ENCODE results near the gene SCGB3A2. TPM values are rescaled to one million over a fixed set of nuclear protein-coding genes. Genes with fewer than 3 reads are reported as not detected.

The SCGB3A2 gene
- total and polyA plus RNA-seq, 4 donors, result 0.43 to 2.0 TPM; not detected in 2

GRCh38 chr5:147849226-147849625, 29.3 kb upstream of the SCGB3A2 start:
- Histone ChIP-seq H3K4me1 (ENCODE audit: control insufficient read depth in 1 of 2, insufficient read depth in 2 of 2, low read length in 2 of 2) (no peaks in the 10 kb centered on the region), H3K4me3 (ENCODE audit: low read length in 2 of 2) (no peak overlapping the region), H3K27me3 (ENCODE audit: control insufficient read depth in 1 of 2, insufficient read depth in 2 of 2, low read length in 1 of 2) (no peaks in the 10 kb centered on the region), H3K36me3 (ENCODE audit: control insufficient read depth in 1 of 2, insufficient read depth in 2 of 2, low read length in 1 of 2) (no peaks in the 10 kb centered on the region), H3K27ac (ENCODE audit: low read depth in 1 of 2, low read length in 2 of 2) (no peak overlapping the region), H3K9me3 (ENCODE audit: control insufficient read depth, low read length) (no peaks in the 10 kb centered on the region)
- 56 to 64% methylated on average over 2 of the region's 2 CpGs for WGBS, 2 donors
- intact Hi-C loops (cut with DNase I), result no loop called here
- ATAC-seq (ENCODE audit: low FRiP score), result no peak
- DNase-seq, result no peak

- intact Hi-C loops (cut with DNase I), result loop anchor here in 1 of 2 donors (10.0 kb wide), 1 partner anchor 263 kb away; no protein-coding TSS in a partner anchor
- no peaks in the 10 kb centered on the region for H3K4me1 ChIP-seq (ENCODE audit: control insufficient read depth in 1 of 2, insufficient read depth in 2 of 2, low read length in 2 of 2)
- no peak overlapping the region for H3K4me3 ChIP-seq (ENCODE audit: low read length in 2 of 2)
- 95 to 98% methylated on average over 3 of the region's 3 CpGs for WGBS, 2 donors
- H3K9me3 ChIP-seq (ENCODE audit: control insufficient read depth, low read length), result no peaks in the 10 kb centered on the region
- DNase-seq (no peak), ATAC-seq (ENCODE audit: low FRiP score) (no peak)
- H3K27me3 ChIP-seq (ENCODE audit: control insufficient read depth in 1 of 2, insufficient read depth in 2 of 2, low read length in 1 of 2), result no peaks in the 10 kb centered on the region
- no peak overlapping the region for H3K27ac ChIP-seq (ENCODE audit: low read depth in 1 of 2, low read length in 2 of 2)
- H3K36me3 ChIP-seq (ENCODE audit: control insufficient read depth in 1 of 2, insufficient read depth in 2 of 2, low read length in 1 of 2), result no peaks in the 10 kb centered on the region
Observed at GRCh38 chr5:147851578-147851977, 26.9 kb upstream of the SCGB3A2 start.

- Histone ChIP-seq H3K27ac (ENCODE audit: low read depth in 1 of 2, low read length in 2 of 2) (no peak overlapping the region), H3K4me1 (ENCODE audit: control insufficient read depth in 1 of 2, insufficient read depth in 2 of 2, low read length in 2 of 2) (no peaks in the 10 kb centered on the region), H3K27me3 (ENCODE audit: control insufficient read depth in 1 of 2, insufficient read depth in 2 of 2, low read length in 1 of 2) (no peaks in the 10 kb centered on the region), H3K4me3 (ENCODE audit: low read length in 2 of 2) (no peak overlapping the region), H3K9me3 (ENCODE audit: control insufficient read depth, low read length) (no peaks in the 10 kb centered on the region), H3K36me3 (ENCODE audit: control insufficient read depth in 1 of 2, insufficient read depth in 2 of 2, low read length in 1 of 2) (no peaks in the 10 kb centered on the region)
- ATAC-seq (ENCODE audit: low FRiP score) (no peak), DNase-seq (no peak)
- WGBS, 2 donors, result 52 to 68% methylated on average over 3 of the region's 3 CpGs
- intact Hi-C loops (cut with DNase I), result loop anchor here in 1 of 2 donors (10.0 kb wide), 1 partner anchor 262 kb away; no protein-coding TSS in a partner anchor
Observed at GRCh38 chr5:147852365-147852764, 26.1 kb upstream of the SCGB3A2 start.

GRCh38 chr5:147853372-147853987, 25.0 kb upstream of the SCGB3A2 start:
- Histone ChIP-seq H3K27me3 (ENCODE audit: control insufficient read depth in 1 of 2, insufficient read depth in 2 of 2, low read length in 1 of 2) (no peaks in the 10 kb centered on the region), H3K9me3 (ENCODE audit: control insufficient read depth, low read length) (no peaks in the 10 kb centered on the region), H3K36me3 (ENCODE audit: control insufficient read depth in 1 of 2, insufficient read depth in 2 of 2, low read length in 1 of 2) (no peaks in the 10 kb centered on the region), H3K4me3 (ENCODE audit: low read length in 2 of 2) (no peak overlapping the region), H3K27ac (ENCODE audit: low read depth in 1 of 2, low read length in 2 of 2) (no peak overlapping the region), H3K4me1 (ENCODE audit: control insufficient read depth in 1 of 2, insufficient read depth in 2 of 2, low read length in 2 of 2) (no peaks in the 10 kb centered on the region)
- DNase-seq (no peak), ATAC-seq (ENCODE audit: low FRiP score) (no peak)
- WGBS, 2 donors, result 80 to 86% methylated on average over 3 of the region's 3 CpGs
- intact Hi-C loops (cut with DNase I), result loop anchor here in 1 of 2 donors (10.0 kb wide), 1 partner anchor 261 kb away; no protein-coding TSS in a partner anchor

GRCh38 chr5:147854331-147854730, 24.2 kb upstream of the SCGB3A2 start:
- no peak for ATAC-seq (ENCODE audit: low FRiP score)
- Histone ChIP-seq H3K27ac (ENCODE audit: low read depth in 1 of 2, low read length in 2 of 2) (no peak overlapping the region), H3K4me3 (ENCODE audit: low read length in 2 of 2) (no peak overlapping the region), H3K9me3 (ENCODE audit: control insufficient read depth, low read length) (no peaks in the 10 kb centered on the region), H3K36me3 (ENCODE audit: control insufficient read depth in 1 of 2, insufficient read depth in 2 of 2, low read length in 1 of 2) (no peaks in the 10 kb centered on the region), H3K27me3 (ENCODE audit: control insufficient read depth in 1 of 2, insufficient read depth in 2 of 2, low read length in 1 of 2) (no peaks in the 10 kb centered on the region), H3K4me1 (ENCODE audit: control insufficient read depth in 1 of 2, insufficient read depth in 2 of 2, low read length in 2 of 2) (no peaks in the 10 kb centered on the region)
- WGBS, 2 donors, result 83 to 89% methylated on average over 3 of the region's 3 CpGs
- intact Hi-C loops (cut with DNase I), result loop anchor here in 1 of 2 donors (10.0 kb wide), 1 partner anchor 260 kb away; no protein-coding TSS in a partner anchor
- DNase-seq, result no peak

GRCh38 chr5:147854894-147855773, 23.4 kb upstream of the SCGB3A2 start:
- Histone ChIP-seq H3K4me3 (ENCODE audit: low read length in 2 of 2) (no peak overlapping the region), H3K9me3 (ENCODE audit: control insufficient read depth, low read length) (no peaks in the 10 kb centered on the region), H3K4me1 (ENCODE audit: control insufficient read depth in 1 of 2, insufficient read depth in 2 of 2, low read length in 2 of 2) (no peaks in the 10 kb centered on the region), H3K27ac (ENCODE audit: low read depth in 1 of 2, low read length in 2 of 2) (no peak overlapping the region), H3K27me3 (ENCODE audit: control insufficient read depth in 1 of 2, insufficient read depth in 2 of 2, low read length in 1 of 2) (no peaks in the 10 kb centered on the region), H3K36me3 (ENCODE audit: control insufficient read depth in 1 of 2, insufficient read depth in 2 of 2, low read length in 1 of 2) (no peaks in the 10 kb centered on the region)
- 83% methylated on average over 11 of the region's 11 CpGs for WGBS, 2 donors
- no peak for DNase-seq
- ATAC-seq (ENCODE audit: low FRiP score), result no peak
- intact Hi-C loops (cut with DNase I), result loop anchor here (5.0 to 10.0 kb wide), 2 partner anchors 260 to 267 kb away; no protein-coding TSS in a partner anchor

- ATAC-seq (ENCODE audit: low FRiP score), result no peak
Observed at GRCh38 chr5:147855774-147856069, 22.8 kb upstream of the SCGB3A2 start.

GRCh38 chr5:147856801-147857200, 21.7 kb upstream of the SCGB3A2 start:
- Histone ChIP-seq H3K36me3 (ENCODE audit: control insufficient read depth in 1 of 2, insufficient read depth in 2 of 2, low read length in 1 of 2) (no peaks in the 10 kb centered on the region), H3K27me3 (ENCODE audit: control insufficient read depth in 1 of 2, insufficient read depth in 2 of 2, low read length in 1 of 2) (no peaks in the 10 kb centered on the region), H3K9me3 (ENCODE audit: control insufficient read depth, low read length) (no peaks in the 10 kb centered on the region), H3K27ac (ENCODE audit: low read depth in 1 of 2, low read length in 2 of 2) (no peak overlapping the region), H3K4me1 (ENCODE audit: control insufficient read depth in 1 of 2, insufficient read depth in 2 of 2, low read length in 2 of 2) (no peaks in the 10 kb centered on the region), H3K4me3 (ENCODE audit: low read length in 2 of 2) (no peak overlapping the region)
- intact Hi-C loops (cut with DNase I), result loop anchor here (2.0 to 10.0 kb wide), 3 partner anchors 78 to 266 kb away; no protein-coding TSS in a partner anchor
- no peak for DNase-seq
- no peak for ATAC-seq (ENCODE audit: low FRiP score)

More at GRCh38 chr5:147855774-147856069, 22.8 kb upstream of the SCGB3A2 start:
- Histone ChIP-seq H3K4me1 (ENCODE audit: control insufficient read depth in 1 of 2, insufficient read depth in 2 of 2, low read length in 2 of 2) (no peaks in the 10 kb centered on the region), H3K9me3 (ENCODE audit: control insufficient read depth, low read length) (no peaks in the 10 kb centered on the region), H3K36me3 (ENCODE audit: control insufficient read depth in 1 of 2, insufficient read depth in 2 of 2, low read length in 1 of 2) (no peaks in the 10 kb centered on the region), H3K27ac (ENCODE audit: low read depth in 1 of 2, low read length in 2 of 2) (no peak overlapping the region), H3K4me3 (ENCODE audit: low read length in 2 of 2) (no peak overlapping the region), H3K27me3 (ENCODE audit: control insufficient read depth in 1 of 2, insufficient read depth in 2 of 2, low read length in 1 of 2) (no peaks in the 10 kb centered on the region)
- 53 to 58% methylated on average over 4 of the region's 4 CpGs for WGBS, 2 donors
- intact Hi-C loops (cut with DNase I), result loop anchor here (2.0 to 10.0 kb wide), 3 partner anchors 79 to 267 kb away; no protein-coding TSS in a partner anchor
- no peak for DNase-seq

Measured in aorta (tissue), 5 donors.